ENCODE results near the gene AGBL5. TPM values are rescaled to one million over a fixed set of nuclear protein-coding genes. Genes with fewer than 3 reads are reported as not detected.
A peak's percentile ranks its signal among the peaks of the same experiment; 100 is the strongest.

AGBL5 gene
- polyA plus RNA-seq, 1 donor (not counting 4 experiments of a cell fraction or from before 2014, with no cell fraction given): 25.5 TPM

- Histone ChIP-seq H3K4me1 (ENCODE audit: control insufficient read depth, extremely low read depth, insufficient read depth, low read length) (peaks cover 18% of the 10 kb centered on the region), H3K27me3 (ENCODE audit: control insufficient read depth, extremely low read depth, insufficient read depth, low read length) (no peaks in the 10 kb centered on the region), H4K20me1 (ENCODE audit: control insufficient read depth, extremely low read depth, insufficient read depth, low read length) (no peaks in the 10 kb centered on the region), H3K27ac (ENCODE audit: control insufficient read depth, insufficient read depth, low read length) (no peak overlapping the region), H3K36me3 (ENCODE audit: control insufficient read depth in 2 of 2, extremely low read depth in 1 of 2, insufficient read depth in 2 of 2, low read length in 2 of 2) (no peaks in the 10 kb centered on the region), H3K9me1 (ENCODE audit: control insufficient read depth, extremely low read depth, insufficient read depth, low read length) (no peaks in the 10 kb centered on the region), H3K79me2 (ENCODE audit: control insufficient read depth, insufficient read depth, low read length) (no peaks in the 10 kb centered on the region), H3K4me3 (ENCODE audit: control insufficient read depth in 2 of 3, extremely low read depth in 1 of 3, insufficient read depth in 2 of 3, low read depth in 1 of 3, low read length in 3 of 3) (no peak overlapping the region), H3K9ac (ENCODE audit: control insufficient read depth, extremely low read depth, insufficient read depth, low read length) (no peak overlapping the region), H3K9me3 (ENCODE audit: control insufficient read depth, low read depth, low read length) (no peaks in the 10 kb centered on the region), H2AFZ (ENCODE audit: control insufficient read depth, low read length) (peak overlapping the region; percentile 26), H3K4me2 (ENCODE audit: control insufficient read depth, extremely low read depth, insufficient read depth, low read depth, low read length) (no peak overlapping the region)
- no peak for DNase-seq (ENCODE audit: low read depth, low spot score)
- TF ChIP-seq CTCF (optimal IDR thresholded peaks at IDR 0.05 in 1 of 3, IDR thresholded peaks at IDR 0.05 in 1 of 3, conservative IDR thresholded peaks at IDR 0.05 in 1 of 3; ENCODE audit: extremely low read depth in 1 of 3, insufficient read depth in 2 of 3, low read length in 3 of 3) (no peak), EZH2 (IDR thresholded peaks at IDR 0.05; ENCODE audit: low read length) (no peak)
- no peak for FAIRE-seq
- dilution Hi-C loops (cut with MboI; ENCODE audit: extremely low pct_ligation_motif_present, low sequenced_read_pairs): no loop called here
Observed at GRCh38 chr2:27080603-27080936, 29.1 kb downstream of the AGBL5 start.

- dilution Hi-C loops (cut with MboI; ENCODE audit: extremely low pct_ligation_motif_present, low sequenced_read_pairs): no loop called here
- no peak for TF ChIP-seq CTCF (optimal IDR thresholded peaks at IDR 0.05 in 1 of 3, IDR thresholded peaks at IDR 0.05 in 1 of 3, conservative IDR thresholded peaks at IDR 0.05 in 1 of 3; ENCODE audit: extremely low read depth in 1 of 3, insufficient read depth in 2 of 3, low read length in 3 of 3)
- TF ChIP-seq EZH2 (IDR thresholded peaks at IDR 0.05; ENCODE audit: low read length): no peak
- H3K9me1 ChIP-seq (ENCODE audit: control insufficient read depth, extremely low read depth, insufficient read depth, low read length): no peaks in the 10 kb centered on the region
- H3K4me2 ChIP-seq (ENCODE audit: control insufficient read depth, extremely low read depth, insufficient read depth, low read depth, low read length): no peak overlapping the region
- H3K9ac ChIP-seq (ENCODE audit: control insufficient read depth, extremely low read depth, insufficient read depth, low read length): no peak overlapping the region
- no peaks in the 10 kb centered on the region for H3K79me2 ChIP-seq (ENCODE audit: control insufficient read depth, insufficient read depth, low read length)
- no peaks in the 10 kb centered on the region for H4K20me1 ChIP-seq (ENCODE audit: control insufficient read depth, extremely low read depth, insufficient read depth, low read length)
- H2AFZ ChIP-seq (ENCODE audit: control insufficient read depth, low read length): no peak overlapping the region
- peaks cover 23% of the 10 kb centered on the region for H3K4me1 ChIP-seq (ENCODE audit: control insufficient read depth, extremely low read depth, insufficient read depth, low read length)
- FAIRE-seq (no peak), DNase-seq (ENCODE audit: low read depth, low spot score) (no peak)
- H3K27me3 ChIP-seq (ENCODE audit: control insufficient read depth, extremely low read depth, insufficient read depth, low read length): no peaks in the 10 kb centered on the region
- no peak overlapping the region for H3K27ac ChIP-seq (ENCODE audit: control insufficient read depth, insufficient read depth, low read length)
- no peaks in the 10 kb centered on the region for H3K36me3 ChIP-seq (ENCODE audit: control insufficient read depth in 2 of 2, extremely low read depth in 1 of 2, insufficient read depth in 2 of 2, low read length in 2 of 2)
- H3K4me3 ChIP-seq (ENCODE audit: control insufficient read depth in 2 of 3, extremely low read depth in 1 of 3, insufficient read depth in 2 of 3, low read depth in 1 of 3, low read length in 3 of 3): no peak overlapping the region
- H3K9me3 ChIP-seq (ENCODE audit: control insufficient read depth, low read depth, low read length): no peaks in the 10 kb centered on the region
Observed at GRCh38 chr2:27081984-27082772, 30.7 kb downstream of the AGBL5 start.
